GM12875 (cell line): ENCODE data around the gene TRIM8.

Source experiments
- H3K4me3 ChIP-seq: one replicate; pipeline ENCODE4 v1.5.1; 2011; ENCODE audit warnings: low read depth, low read length, control low read depth
- CTCF ChIP-seq: IDR thresholded peaks from 2 replicates; pipeline ENCODE4 v1.5.1; 2011; ENCODE audit warnings: low read depth, mild to moderate bottlenecking, control low read depth, inconsistent platforms, low read length, moderate library complexity, borderline replicate concordance; ENCODE audit not compliant: insufficient read depth

The TRIM8 gene

GRCh38 chr10:102614888-102615287 lies 29.4 kb upstream of the TRIM8 start:
- TF ChIP-seq CTCF = no peak
- no peak overlapping the region for H3K4me3 ChIP-seq

GRCh38 chr10:102615361-102615760 lies 28.9 kb upstream of the TRIM8 start:
- TF ChIP-seq CTCF = peak; percentile 62
- no peak overlapping the region for H3K4me3 ChIP-seq

- no peak overlapping the region for H3K4me3 ChIP-seq
- TF ChIP-seq CTCF = no peak
These were observed 28.1 kb upstream of the TRIM8 start for GRCh38 chr10:102616066-102616770.

- no peak for TF ChIP-seq CTCF
- H3K4me3 ChIP-seq = no peak overlapping the region
These were observed 27.2 kb upstream of the TRIM8 start for GRCh38 chr10:102617041-102617440.

- TF ChIP-seq CTCF = no peak
- H3K4me3 ChIP-seq = no peak overlapping the region
These were observed 26.5 kb upstream of the TRIM8 start for GRCh38 chr10:102617816-102618215.

DNA sequence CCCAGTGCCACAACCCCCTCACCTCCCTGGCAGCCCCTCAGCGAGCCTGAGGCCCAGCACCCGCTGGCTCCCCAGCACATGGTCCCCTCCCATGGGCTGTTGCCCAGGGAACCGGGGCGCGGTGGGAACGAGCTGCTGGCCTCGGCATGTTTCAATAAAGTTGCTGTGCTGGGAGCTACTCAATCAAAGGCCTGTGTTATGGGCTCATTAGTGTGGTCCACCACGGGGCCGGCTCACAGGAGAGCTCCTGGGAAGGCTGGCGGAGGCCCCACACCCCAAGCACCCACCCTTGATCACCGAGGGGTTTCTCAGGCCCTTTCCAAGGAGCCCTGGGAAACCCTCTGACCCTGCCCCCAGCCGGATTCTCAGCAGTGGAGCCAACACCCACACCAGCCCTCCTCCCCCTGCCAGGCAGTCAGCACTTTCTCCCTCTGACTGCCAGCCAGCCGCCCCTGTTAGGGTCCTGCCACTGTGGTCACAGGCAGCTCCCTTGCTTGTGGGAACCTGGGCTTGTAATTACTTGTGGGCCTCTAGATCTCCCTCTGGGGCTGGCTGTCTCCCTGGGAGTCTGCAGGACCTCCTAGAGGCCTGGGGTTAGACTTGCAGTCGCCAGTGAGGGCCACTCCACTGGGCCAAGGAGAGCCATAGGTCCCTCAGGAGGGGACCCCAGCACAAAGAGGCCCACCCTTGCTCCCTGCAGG lies 24.8 kb upstream of the TRIM8 start:
- TF ChIP-seq CTCF = no peak
- no peak overlapping the region for H3K4me3 ChIP-seq

- TF ChIP-seq CTCF = no peak
- no peak overlapping the region for H3K4me3 ChIP-seq
These were observed 24.1 kb upstream of the TRIM8 start for GRCh38 chr10:102620138-102620590.
